GM18951 (cell line): ENCODE data around the gene BAZ1A.
"Not testable (repeated sequence)": the region's sequence is repeated elsewhere in the genome, so short reads cannot be mapped to it uniquely, and the experiment has no call there.

ENCODE experiments used
- POLR2A ChIP-seq: IDR thresholded peaks from 4 replicates; pipeline ENCODE4 v1.6.1; 2011; ENCODE audit warnings: mild to moderate bottlenecking; ENCODE audit not compliant: insufficient read length, insufficient read depth; ENCODE audit errors: extremely low read depth
- in situ Hi-C: fragments of 300-500 bp; cut with MboI; formaldehyde crosslinking; loops from one replicate; pipeline ENCODE4 v1.12.0; 2022; ENCODE audit warnings: low sequenced_read_pairs, mixed read lengths, inconsistent platforms; ENCODE audit not compliant: unreplicated experiment

The BAZ1A gene

GRCh38 chr14:34837801-34838322 lies 37.3 kb downstream of the BAZ1A start:
- no peak for TF ChIP-seq POLR2A
- in situ Hi-C loops: no loop called here

DNA sequence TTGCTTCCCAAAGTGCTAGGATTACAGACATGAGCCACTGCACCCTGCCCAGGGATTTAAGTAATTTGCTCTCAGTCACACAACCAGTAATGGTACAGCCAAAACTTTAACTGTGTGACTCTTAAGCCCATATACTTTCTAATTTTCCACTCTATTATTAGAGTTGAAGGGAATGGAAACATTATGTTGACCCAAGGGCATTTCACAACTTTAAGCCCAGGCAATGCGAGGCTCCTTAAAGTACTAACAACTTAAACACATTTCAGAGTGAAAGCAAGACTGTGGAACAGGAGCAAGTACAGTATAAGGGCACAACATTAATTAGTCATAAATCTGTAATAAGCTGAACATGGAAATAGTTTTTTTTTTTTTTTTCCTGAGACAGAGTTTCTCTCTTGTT lies 39.8 kb downstream of the BAZ1A start:
- in situ Hi-C loops: no loop called here
- no peak for TF ChIP-seq POLR2A

GRCh38 chr14:34833549-34834523 lies 41.3 kb downstream of the BAZ1A start:
- in situ Hi-C loops: no loop called here
- TF ChIP-seq POLR2A: no peak

GRCh38 chr14:34826661-34827060 lies 48.5 kb downstream of the BAZ1A start:
- no peak for TF ChIP-seq POLR2A

DNA sequence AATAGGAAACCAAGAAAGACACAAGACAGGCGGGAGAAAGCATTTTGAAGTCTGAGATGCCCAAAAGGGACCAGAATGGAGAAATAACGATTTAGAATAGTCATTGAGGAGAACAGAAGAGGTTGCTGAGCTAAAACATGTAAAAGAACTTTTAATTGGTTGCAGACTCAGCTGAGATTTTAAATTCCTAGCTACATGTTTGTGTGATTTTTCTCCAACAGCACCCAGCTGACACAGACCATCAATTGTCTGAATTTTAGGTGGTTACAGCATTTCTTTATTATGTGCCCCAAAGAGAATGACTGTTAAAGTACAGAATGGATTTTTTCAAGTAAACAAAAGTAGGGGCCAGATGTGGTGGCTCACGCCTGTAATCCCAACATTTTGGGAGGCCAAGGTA lies 50.3 kb downstream of the BAZ1A start:
- in situ Hi-C loops: no loop called here
- TF ChIP-seq POLR2A: no peak

More at GRCh38 chr14:34826661-34827060, 48.5 kb downstream of the BAZ1A start:
- in situ Hi-C loops: no loop called here

DNA sequence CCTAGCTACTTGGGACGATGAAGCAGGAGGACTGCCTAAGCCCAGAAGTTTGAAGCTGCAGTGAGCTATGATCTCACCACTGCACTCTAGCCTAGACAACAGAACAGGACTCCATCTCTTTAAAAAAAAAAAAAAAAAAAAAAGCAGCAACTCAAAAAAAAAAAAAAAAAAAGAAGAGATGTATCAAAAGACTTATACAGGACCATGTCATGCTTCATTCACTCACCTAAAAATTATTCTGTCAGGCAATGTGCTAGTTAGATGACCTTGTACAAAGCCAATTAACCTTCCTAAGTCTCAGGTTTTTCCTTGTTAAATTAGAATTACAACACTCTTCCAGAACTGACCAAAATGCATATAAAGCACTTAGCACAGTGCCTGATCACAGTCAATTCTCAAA lies 50.9 kb downstream of the BAZ1A start:
- in situ Hi-C loops: no loop called here
- TF ChIP-seq POLR2A: no peak

DNA sequence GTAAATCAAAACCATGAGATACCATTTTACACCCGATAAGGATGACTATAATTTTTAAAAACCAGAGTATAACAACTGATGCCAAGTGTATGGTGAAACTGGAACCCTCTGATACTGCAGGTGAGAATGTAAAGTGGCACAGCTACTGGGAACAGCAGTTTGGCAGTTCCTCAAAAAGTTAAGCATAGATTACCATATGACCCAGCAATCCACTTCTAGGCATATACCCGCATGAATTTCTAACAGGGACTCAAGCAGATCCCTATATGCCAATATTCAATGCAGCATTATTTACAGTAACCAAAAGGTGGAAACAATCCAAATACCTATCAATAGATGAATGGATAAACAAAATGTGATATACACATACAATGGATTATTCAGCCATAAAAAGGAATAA lies 57.4 kb downstream of the BAZ1A start:
- in situ Hi-C loops: no loop called here
- TF ChIP-seq POLR2A: no peak

GRCh38 chr14:34810028-34810427 lies 65.1 kb downstream of the BAZ1A start:
- TF ChIP-seq POLR2A: no peak
- in situ Hi-C loops: no loop called here

DNA sequence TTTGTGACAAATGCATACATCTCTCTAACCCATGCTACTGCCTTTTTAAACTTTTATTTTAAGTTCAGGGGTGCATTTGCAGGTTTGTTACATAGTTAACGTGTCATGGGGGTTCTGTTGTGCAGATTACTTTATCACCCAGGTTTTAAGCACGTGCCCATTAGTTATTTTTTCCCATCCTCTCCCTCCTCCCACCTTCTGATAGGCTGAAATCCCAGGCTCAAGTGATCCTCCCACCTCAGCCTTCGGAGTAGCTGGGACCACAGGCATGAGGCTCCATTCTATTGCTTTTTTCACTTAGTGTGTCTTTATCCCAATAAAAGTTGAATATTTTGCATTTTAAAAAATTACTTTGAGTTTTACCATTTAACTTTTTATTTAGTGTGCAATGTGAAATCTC lies 68.9 kb downstream of the BAZ1A start:
- TF ChIP-seq POLR2A: no peak
- in situ Hi-C loops: no loop called here

DNA sequence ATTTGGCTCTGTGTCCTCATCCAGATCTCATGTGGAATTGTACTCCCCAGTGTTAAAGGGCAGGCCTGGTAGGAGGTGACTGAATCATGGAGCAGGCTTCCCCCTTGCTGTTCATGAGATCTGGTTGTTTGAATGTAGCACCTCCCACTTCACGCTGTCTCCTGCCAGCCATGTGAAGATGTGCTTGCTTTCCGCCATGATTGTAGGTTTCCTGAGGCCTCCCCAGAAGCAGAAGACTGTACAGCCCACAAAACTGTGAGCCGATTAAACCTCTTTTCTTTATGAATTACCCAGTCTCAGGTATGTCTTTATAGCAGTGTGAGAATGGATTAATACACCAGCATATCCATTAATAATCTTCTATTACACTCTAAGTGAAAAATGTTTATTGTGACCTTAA lies 70.2 kb downstream of the BAZ1A start:
- no peak for TF ChIP-seq POLR2A
- in situ Hi-C loops: no loop called here

GRCh38 chr14:34798861-34799260 lies 76.3 kb downstream of the BAZ1A start:
- in situ Hi-C loops: not testable (repeated sequence)

DNA sequence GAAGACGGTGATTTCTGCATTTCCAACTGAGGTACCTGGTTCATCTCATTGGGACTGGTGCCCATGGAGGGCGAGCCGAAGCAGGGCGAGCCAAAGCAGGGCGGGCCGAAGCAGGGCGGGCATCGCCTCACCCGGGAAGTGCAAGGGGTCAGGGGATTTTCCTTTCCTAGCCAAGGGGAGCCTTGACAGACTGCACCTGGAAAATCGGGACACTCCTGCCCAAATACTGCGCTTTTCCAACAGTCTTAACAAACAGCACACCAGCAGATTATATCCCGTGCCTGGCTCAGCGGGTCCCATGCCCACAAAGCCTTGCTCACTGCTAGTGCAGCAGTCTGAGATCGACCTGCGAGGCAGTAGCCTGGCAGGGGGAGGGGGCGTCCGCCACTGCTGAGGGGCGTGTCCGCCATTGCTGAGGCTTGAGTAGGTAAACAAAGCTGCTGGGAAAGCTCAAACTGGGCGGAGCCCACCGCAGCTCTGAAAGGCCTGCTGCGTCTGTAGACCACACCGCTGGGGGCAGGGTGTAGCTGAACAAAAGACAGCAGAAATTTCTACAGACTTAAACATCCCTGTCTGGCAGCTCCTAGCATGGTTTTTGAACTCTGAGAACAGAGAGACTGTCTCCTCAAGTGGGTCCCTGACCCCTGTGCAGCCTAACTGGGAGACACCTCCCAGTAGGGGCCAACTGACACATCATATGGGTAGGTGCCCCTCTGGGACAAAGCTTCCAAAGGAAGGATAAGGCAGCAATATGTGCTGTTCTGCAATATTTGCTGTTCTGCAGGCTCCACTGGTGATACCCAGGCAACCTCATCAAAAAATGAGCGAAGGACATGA lies 77.2 kb downstream of the BAZ1A start:
- in situ Hi-C loops: no loop called here
- no peak for TF ChIP-seq POLR2A

GRCh38 chr14:34796902-34797301 lies 78.3 kb downstream of the BAZ1A start:
- in situ Hi-C loops: no loop called here

More at GRCh38 chr14:34796902-34797301, 78.3 kb downstream of the BAZ1A start:
- no peak for TF ChIP-seq POLR2A
